ENCODE results near the gene AGBL4.

GRCh38 chr1:48738356-48738755 lies 1285.4 kb downstream of the AGBL4 start:
- no peak for TF ChIP-seq CTCF (tag by site-specific recombination; IDR thresholded peaks at IDR 0.05)
- TF ChIP-seq REST (tag by site-specific recombination; IDR thresholded peaks at IDR 0.05) = no peak
- TF ChIP-seq PRDM1 (tag by site-specific recombination; IDR thresholded peaks at IDR 0.05) = no peak
- no peak for TF ChIP-seq ZNF843 (tag by site-specific recombination; IDR thresholded peaks at IDR 0.05)

All from HEK293 (cell line).